Prostate gland (tissue), 2 donors: ENCODE results near the gene CTIF. TPM values are rescaled to one million over a fixed set of nuclear protein-coding genes. Genes with fewer than 3 reads are reported as not detected.

ENCODE experiments used
- DNase-seq: peaks from one replicate; pipeline ENCODE4 v3.0.0-alpha.2; 2019; ENCODE audit warnings: low spot score
- H3K27ac ChIP-seq, 2 donors: fragments of 200-600 bp; sonication (generic); 2 replicates each; pipeline ENCODE4 v1.5.1; 2017 to 2019
- H3K27me3 ChIP-seq: fragments of 200-600 bp; sonication (generic); replicated peaks from 2 replicates; pipeline ENCODE4 v1.5.1; 2019; ENCODE audit not compliant: insufficient read depth
- H3K36me3 ChIP-seq, 2 donors: fragments of 200-600 bp; sonication (generic); 1 replicate in 1 of 2; 2 replicates in 1 of 2; pipeline versions ENCODE4 v1.5.1 to v1.8.1; 2017 to 2019
- H3K4me1 ChIP-seq: fragments of 200-600 bp; sonication (generic); replicated peaks from 2 replicates; pipeline ENCODE4 v1.5.1; 2019
- H3K4me3 ChIP-seq, 2 donors: fragments of 200-600 bp; sonication (generic); 2 replicates each; pipeline ENCODE4 v1.5.1; 2017 to 2019
- H3K9me3 ChIP-seq: fragments of 200-600 bp; sonication (generic); 2 replicates; pipeline ENCODE4 v1.5.1; 2017
- CTCF ChIP-seq, 4 experiments: fragments of 200-600 bp in 2 of 4; fragments of 450-650 bp in 2 of 4; sonication (generic) in 2 of 4; IDR thresholded peaks; 1 replicate in 3 of 4; 2 replicates in 1 of 4; pipeline ENCODE4 v1.5.1; 2016 to 2019; ENCODE audit warnings: antibody characterized with exemption in 4 of 4, mild to moderate bottlenecking in 2 of 4, moderate library complexity in 2 of 4
- POLR2A ChIP-seq: fragments of 450-650 bp; IDR thresholded peaks from one replicate; pipeline ENCODE4 v1.6.1; 2016; ENCODE audit warnings: antibody characterized with exemption, mild to moderate bottlenecking
- POLR2AphosphoS5 ChIP-seq: sonication (generic); formaldehyde crosslinking; IDR thresholded peaks from one replicate; pipeline ENCODE4 v1.6.1; 2017; ENCODE audit warnings: antibody characterized with exemption
- WGBS: methylation state at CpG from one replicate; pipeline ENCODE4 v1.1.5; 2018; 5-methylcytosine and 5-hydroxymethylcytosine counted together
- intact Hi-C: fragments of 100-400 bp; cut with DNase I; formaldehyde crosslinking; loops from one replicate; pipeline ENCODE4 v1.14.2; 2022
- total RNA-seq, 2 donors: library from RNA; depleted of rRNA; stranded (reverse); fragments of >200 nt; gene quantifications; one replicate each; pipeline ENCODE4 v1.1.0, GENCODE V29; 2016

Gene CTIF
- total RNA-seq, 2 donors from 2014 or later: 8.1 to 57.9 TPM

GRCh38 chr18:48575301-48575657, 36.4 kb downstream of the CTIF start:
- intact Hi-C loops: no loop called here
- Histone ChIP-seq H3K9me3 (no peaks in the 10 kb centered on the region), H3K36me3 (no peaks in the 10 kb centered on the region), H3K27ac (no peak overlapping the region), H3K4me3 (no peak overlapping the region), H3K27me3 (no peaks in the 10 kb centered on the region), H3K4me1 (no peaks in the 10 kb centered on the region)
- 65% methylated on average over 8 of the region's 8 CpGs for WGBS
- no peak for DNase-seq
- TF ChIP-seq POLR2AphosphoS5 (no peak), POLR2A (no peak)

GRCh38 chr18:48575658-48576456, 37.0 kb downstream of the CTIF start:
- Histone ChIP-seq H3K4me3 (no peak overlapping the region), H3K27ac (no peak overlapping the region), H3K36me3 (no peaks in the 10 kb centered on the region), H3K9me3 (no peaks in the 10 kb centered on the region), H3K4me1 (no peaks in the 10 kb centered on the region), H3K27me3 (no peaks in the 10 kb centered on the region)
- 81% methylated on average over 24 of the region's 24 CpGs for WGBS
- TF ChIP-seq POLR2A (no peak), CTCF (IDR thresholded peaks at IDR 0.05) (no peak), POLR2AphosphoS5 (no peak)
- DNase-seq: no peak
- intact Hi-C loops: no loop called here

GRCh38 chr18:48576457-48576771, 37.6 kb downstream of the CTIF start:
- intact Hi-C loops: no loop called here
- Histone ChIP-seq H3K36me3 (no peaks in the 10 kb centered on the region), H3K27me3 (no peaks in the 10 kb centered on the region), H3K27ac (no peak overlapping the region), H3K9me3 (no peaks in the 10 kb centered on the region), H3K4me3 (no peak overlapping the region), H3K4me1 (no peaks in the 10 kb centered on the region)
- 81% methylated on average over 11 of the region's 11 CpGs for WGBS
- TF ChIP-seq POLR2A: no peak
- no peak for TF ChIP-seq POLR2AphosphoS5
- TF ChIP-seq CTCF (IDR thresholded peaks at IDR 0.05): no peak
- DNase-seq: no peak

GRCh38 chr18:48577478-48578190, 38.8 kb downstream of the CTIF start:
- Histone ChIP-seq H3K4me3 (no peak overlapping the region), H3K27me3 (no peaks in the 10 kb centered on the region), H3K4me1 (no peaks in the 10 kb centered on the region), H3K36me3 (no peaks in the 10 kb centered on the region), H3K9me3 (no peaks in the 10 kb centered on the region), H3K27ac (no peak overlapping the region)
- TF ChIP-seq CTCF (IDR thresholded peaks at IDR 0.05) (no peak), POLR2A (no peak), POLR2AphosphoS5 (no peak)
- WGBS: 98% methylated on average over 5 of the region's 5 CpGs
- intact Hi-C loops: no loop called here
- DNase-seq: no peak

GRCh38 chr18:48578289-48578688, 39.5 kb downstream of the CTIF start:
- 87% methylated on average over 3 of the region's 3 CpGs for WGBS
- Histone ChIP-seq H3K27ac (no peak overlapping the region), H3K9me3 (no peaks in the 10 kb centered on the region), H3K27me3 (no peaks in the 10 kb centered on the region), H3K4me1 (no peaks in the 10 kb centered on the region), H3K36me3 (no peaks in the 10 kb centered on the region), H3K4me3 (no peak overlapping the region)
- TF ChIP-seq POLR2A: no peak
- no peak for DNase-seq
- intact Hi-C loops: no loop called here

- Histone ChIP-seq H3K27ac (no peak overlapping the region), H3K27me3 (no peaks in the 10 kb centered on the region), H3K4me3 (no peak overlapping the region), H3K4me1 (no peaks in the 10 kb centered on the region), H3K9me3 (no peaks in the 10 kb centered on the region), H3K36me3 (no peaks in the 10 kb centered on the region)
- 95% methylated on average over 7 of the region's 7 CpGs for WGBS
- intact Hi-C loops: no loop called here
- TF ChIP-seq POLR2A (no peak), CTCF (IDR thresholded peaks at IDR 0.05) (no peak), POLR2AphosphoS5 (no peak)
- DNase-seq: no peak
Observed at GRCh38 chr18:48580066-48580465, 41.2 kb downstream of the CTIF start.
